Astrocyte (in vitro differentiated cells and primary cell): ENCODE measurements around the gene DIAPH2. TPM values are rescaled to one million over a fixed set of nuclear protein-coding genes. Genes with fewer than 3 reads are reported as not detected.

Experiments used
- DNase-seq: peaks from one replicate; pipeline ENCODE4 v3.0.0-alpha.2; 2010; ENCODE audit warnings: low read depth
- FAIRE-seq: peaks from 2 replicates; lab custom pipeline; 2011; peaks lifted over from hg19 to GRCh38; lab: Jason Lieb, UNC
- H2AFZ ChIP-seq: 2 replicates; pipeline ENCODE4 v1.6.0; 2012; ENCODE audit warnings: low read depth, low read length, inconsistent platforms
- H3K27ac ChIP-seq: 2 replicates; pipeline ENCODE4 v1.5.1; 2011; ENCODE audit warnings: low read depth, low read length, inconsistent platforms
- H3K27me3 ChIP-seq: 2 replicates; pipeline ENCODE4 v1.6.0; 2011; ENCODE audit warnings: low read length, inconsistent platforms; ENCODE audit not compliant: insufficient read depth
- H3K36me3 ChIP-seq: 2 replicates; pipeline ENCODE4 v1.5.1; 2011; ENCODE audit warnings: low read length, inconsistent platforms; ENCODE audit not compliant: insufficient read depth
- H3K4me1 ChIP-seq: 2 replicates; pipeline ENCODE4 v1.5.1; 2011; ENCODE audit warnings: low read length, inconsistent platforms; ENCODE audit not compliant: insufficient read depth
- H3K4me2 ChIP-seq: 2 replicates; pipeline ENCODE4 v1.6.0; 2012; ENCODE audit warnings: low read length, inconsistent platforms
- H3K4me3 ChIP-seq: 2 replicates; pipeline ENCODE4 v1.5.1; 2011; ENCODE audit warnings: low read depth, mild to moderate bottlenecking, low read length, inconsistent platforms; ENCODE audit not compliant: insufficient read depth
- H3K79me2 ChIP-seq: 2 replicates; pipeline ENCODE4 v1.6.0; 2012; ENCODE audit warnings: mild to moderate bottlenecking, low read length, inconsistent platforms; ENCODE audit not compliant: insufficient read depth
- H3K9ac ChIP-seq: 2 replicates; pipeline ENCODE4 v1.6.0; 2012; ENCODE audit warnings: mild to moderate bottlenecking, low read length, inconsistent platforms
- H3K9me3 ChIP-seq: 2 replicates; pipeline ENCODE4 v1.5.1; 2012; ENCODE audit warnings: low read depth, mild to moderate bottlenecking, low read length, inconsistent platforms; ENCODE audit not compliant: insufficient read depth
- H4K20me1 ChIP-seq: 2 replicates; pipeline ENCODE4 v1.6.0; 2012; ENCODE audit warnings: low read length, inconsistent platforms; ENCODE audit not compliant: insufficient read depth
- H3K27ac Mint-ChIP-seq: one replicate; pipeline ENCODE4 v1.8.0; 2021; ENCODE audit warnings: mild to moderate bottlenecking, mixed read lengths; ENCODE audit not compliant: unreplicated experiment
- H3K27me3 Mint-ChIP-seq: one replicate; pipeline ENCODE4 v1.8.0; 2021; ENCODE audit warnings: low read depth, mixed read lengths; ENCODE audit not compliant: unreplicated experiment
- H3K36me3 Mint-ChIP-seq: one replicate; pipeline ENCODE4 v1.8.0; 2021; ENCODE audit warnings: low read depth, mixed read lengths; ENCODE audit not compliant: unreplicated experiment
- H3K4me1 Mint-ChIP-seq: one replicate; pipeline ENCODE4 v1.8.0; 2021; ENCODE audit warnings: low read depth, mixed read lengths; ENCODE audit not compliant: unreplicated experiment
- H3K4me3 Mint-ChIP-seq: one replicate; pipeline ENCODE4 v1.8.0; 2021; ENCODE audit warnings: mild to moderate bottlenecking, moderate library complexity, mixed read lengths; ENCODE audit not compliant: unreplicated experiment
- H3K9me3 Mint-ChIP-seq: one replicate; pipeline ENCODE4 v1.8.0; 2021; ENCODE audit warnings: mild to moderate bottlenecking, mixed read lengths; ENCODE audit not compliant: unreplicated experiment
- EZH2 ChIP-seq: IDR thresholded peaks from 2 replicates; pipeline ENCODE4 v1.6.1; 2012; ENCODE audit warnings: mild to moderate bottlenecking, low read length, inconsistent platforms; ENCODE audit not compliant: insufficient read depth
- total RNA-seq: library from RNA; stranded (reverse); gene quantifications from 2 replicates; pipeline ENCODE4 v1.2.1, GENCODE V29; 2021
- TF ChIP-seq, protein P1 (sequence below): IDR thresholded peaks from 2 replicates; pipeline ENCODE4 v1.5.1; 2011; ENCODE audit warnings: low read depth, mild to moderate bottlenecking, inconsistent platforms, low read length, moderate library complexity; ENCODE audit not compliant: insufficient read depth

Gene DIAPH2
- total RNA-seq, 1 donor from 2014 or later = 9.8 TPM

GRCh38 chrX:97230948-97231347 is 546.3 kb downstream of the DIAPH2 start:
- Mint-ChIP-seq H3K4me3 (no peak overlapping the region), H3K27me3 (no peaks in the 10 kb centered on the region), H3K27ac (no peak overlapping the region), H3K9me3 (peaks cover 2% of the 10 kb centered on the region), H3K4me1 (peaks cover 2% of the 10 kb centered on the region), H3K36me3 (no peaks in the 10 kb centered on the region)
- Histone ChIP-seq H3K9ac (no peak overlapping the region), H2AFZ (no peak overlapping the region), H3K9me3 (no peaks in the 10 kb centered on the region), H3K4me1 (no peaks in the 10 kb centered on the region), H3K79me2 (no peaks in the 10 kb centered on the region), H3K4me3 (no peak overlapping the region), H3K27me3 (no peaks in the 10 kb centered on the region), H3K36me3 (no peaks in the 10 kb centered on the region), H3K27ac (no peak overlapping the region), H3K4me2 (no peak overlapping the region), H4K20me1 (no peaks in the 10 kb centered on the region)
- FAIRE-seq = peak; percentile 76
- no peak for DNase-seq
- no peak for TF ChIP-seq EZH2
- TF ChIP-seq, protein P1, sequence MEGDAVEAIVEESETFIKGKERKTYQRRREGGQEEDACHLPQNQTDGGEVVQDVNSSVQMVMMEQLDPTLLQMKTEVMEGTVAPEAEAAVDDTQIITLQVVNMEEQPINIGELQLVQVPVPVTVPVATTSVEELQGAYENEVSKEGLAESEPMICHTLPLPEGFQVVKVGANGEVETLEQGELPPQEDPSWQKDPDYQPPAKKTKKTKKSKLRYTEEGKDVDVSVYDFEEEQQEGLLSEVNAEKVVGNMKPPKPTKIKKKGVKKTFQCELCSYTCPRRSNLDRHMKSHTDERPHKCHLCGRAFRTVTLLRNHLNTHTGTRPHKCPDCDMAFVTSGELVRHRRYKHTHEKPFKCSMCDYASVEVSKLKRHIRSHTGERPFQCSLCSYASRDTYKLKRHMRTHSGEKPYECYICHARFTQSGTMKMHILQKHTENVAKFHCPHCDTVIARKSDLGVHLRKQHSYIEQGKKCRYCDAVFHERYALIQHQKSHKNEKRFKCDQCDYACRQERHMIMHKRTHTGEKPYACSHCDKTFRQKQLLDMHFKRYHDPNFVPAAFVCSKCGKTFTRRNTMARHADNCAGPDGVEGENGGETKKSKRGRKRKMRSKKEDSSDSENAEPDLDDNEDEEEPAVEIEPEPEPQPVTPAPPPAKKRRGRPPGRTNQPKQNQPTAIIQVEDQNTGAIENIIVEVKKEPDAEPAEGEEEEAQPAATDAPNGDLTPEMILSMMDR = no peak

DNA sequence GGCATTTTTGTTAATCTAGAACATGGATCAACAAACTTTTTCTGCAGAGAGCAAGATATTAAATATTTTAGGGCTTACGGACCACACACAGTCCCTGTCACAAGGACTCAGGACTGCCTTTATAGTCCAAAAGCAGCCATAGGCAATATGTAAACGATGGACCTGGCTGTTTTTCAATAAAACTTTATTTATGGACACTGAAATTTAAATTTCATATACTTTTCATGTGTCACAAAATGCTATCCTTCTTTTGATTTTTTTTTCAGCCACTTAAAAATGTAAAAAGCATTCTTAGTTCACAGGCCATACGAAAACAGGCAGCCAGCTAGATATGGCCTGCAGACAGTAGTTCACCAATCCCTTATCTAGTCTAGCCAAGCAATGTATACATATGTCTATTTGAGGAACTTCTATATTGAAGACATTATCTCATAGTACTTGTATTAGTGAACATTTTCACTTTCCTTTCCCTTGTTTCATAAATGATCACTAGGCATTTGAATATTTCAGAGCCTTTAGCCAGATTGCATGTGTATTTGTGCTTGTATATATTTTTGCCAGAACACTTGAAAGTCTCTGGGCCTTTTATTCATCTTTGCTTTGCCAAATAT is 549.9 kb downstream of the DIAPH2 start:
- Mint-ChIP-seq H3K27me3 (no peaks in the 10 kb centered on the region), H3K9me3 (peaks cover 2% of the 10 kb centered on the region), H3K27ac (no peak overlapping the region), H3K4me3 (no peak overlapping the region), H3K4me1 (peaks cover 7% of the 10 kb centered on the region), H3K36me3 (no peaks in the 10 kb centered on the region)
- H4K20me1 ChIP-seq = no peaks in the 10 kb centered on the region
- no peaks in the 10 kb centered on the region for H3K79me2 ChIP-seq
- no peak overlapping the region for H3K27ac ChIP-seq
- no peak overlapping the region for H3K4me2 ChIP-seq
- no peak overlapping the region for H3K9ac ChIP-seq
- TF ChIP-seq, protein P1 = no peak
- no peak for TF ChIP-seq EZH2
- H3K9me3 ChIP-seq = no peaks in the 10 kb centered on the region
- H3K4me1 ChIP-seq = peaks cover 3% of the 10 kb centered on the region
- no peak overlapping the region for H3K4me3 ChIP-seq
- no peaks in the 10 kb centered on the region for H3K27me3 ChIP-seq
- no peak overlapping the region for H2AFZ ChIP-seq
- H3K36me3 ChIP-seq = no peaks in the 10 kb centered on the region
- FAIRE-seq (peak; percentile 91), DNase-seq (no peak)

GRCh38 chrX:97238632-97239031 is 554.0 kb downstream of the DIAPH2 start:
- FAIRE-seq (peak; percentile 98), DNase-seq (peak; percentile 60)
- Histone ChIP-seq H3K9ac (no peak overlapping the region), H2AFZ (no peak overlapping the region), H3K9me3 (no peaks in the 10 kb centered on the region), H3K27me3 (no peaks in the 10 kb centered on the region), H3K4me2 (peak overlapping the region; percentile 77), H3K4me1 (peaks cover 3% of the 10 kb centered on the region), H4K20me1 (no peaks in the 10 kb centered on the region), H3K4me3 (peak overlapping the region; percentile 23), H3K27ac (peak overlapping the region; percentile 38), H3K36me3 (no peaks in the 10 kb centered on the region), H3K79me2 (no peaks in the 10 kb centered on the region)
- peaks cover 7% of the 10 kb centered on the region for H3K4me1 Mint-ChIP-seq
- no peaks in the 10 kb centered on the region for H3K9me3 Mint-ChIP-seq
- TF ChIP-seq, protein P1 = no peak
- no peak for TF ChIP-seq EZH2
- no peak overlapping the region for H3K27ac Mint-ChIP-seq
- no peak overlapping the region for H3K4me3 Mint-ChIP-seq
- H3K27me3 Mint-ChIP-seq = no peaks in the 10 kb centered on the region
- H3K36me3 Mint-ChIP-seq = no peaks in the 10 kb centered on the region
